ENCODE results near the gene ITGB5. TPM values are rescaled to one million over a fixed set of nuclear protein-coding genes. Genes with fewer than 3 reads are reported as not detected.

ITGB5 gene
- total RNA-seq, 1 experiment from 2014 or later, result 77.8 TPM

DNA sequence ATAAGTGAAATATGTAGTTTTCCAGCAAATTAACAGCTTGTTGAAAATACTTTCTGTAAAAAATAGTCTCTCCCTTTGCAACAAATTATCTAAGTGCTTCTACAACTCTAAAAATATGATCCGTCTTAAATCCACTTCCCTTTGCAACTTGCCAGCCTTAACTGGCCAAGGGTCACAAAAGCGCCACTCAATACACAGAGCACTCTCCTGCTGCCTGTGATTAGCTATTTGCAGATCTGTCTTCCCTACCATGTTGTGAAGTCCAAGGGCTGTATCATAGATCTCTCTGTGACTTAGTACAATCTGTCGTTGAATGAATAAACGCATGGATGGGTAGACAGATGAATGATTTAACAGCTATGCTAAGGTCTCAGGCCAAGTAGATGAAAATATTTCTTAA, 76.2 kb downstream of the ITGB5 start:
- no TSS peak for BruUV-seq (replicated peaks)
- ChIA-PET CTCF (no interaction called here), POLR2A (no interaction called here), RAD21 (ENCODE audit: low non-redundant PET in 1 of 2, low total read pairs in 2 of 2, uncharacterized antibody in 2 of 2, unreplicated experiment in 2 of 2) (no interaction called here)
- Histone ChIP-seq H3K79me2 (ENCODE audit: insufficient read depth, low read length) (no peaks in the 10 kb centered on the region), H3K4me1 (ENCODE audit: control insufficient read depth in 1 of 2, insufficient read depth in 2 of 2, low read length in 2 of 2) (peaks cover 22 to 41% of the 10 kb centered on the region in 2 experiments), H3K9me2 (ENCODE audit: insufficient read depth) (no peaks in the 10 kb centered on the region), H3K9ac (ENCODE audit: low read length) (no peak overlapping the region), H3K27me3 (ENCODE audit: insufficient read depth, low read length) (no peaks in the 10 kb centered on the region), H2AFZ (ENCODE audit: low read depth, low read length, poor library complexity, severe bottlenecking) (no peak overlapping the region), H3K4me2 (ENCODE audit: low read length) (no peak overlapping the region), H3K36me3 (ENCODE audit: control insufficient read depth in 1 of 2, insufficient read depth in 2 of 2, low read length in 2 of 2) (no peaks in the 10 kb centered on the region; a peak in 1 of 4 replicates), H3K9me3 (ENCODE audit: control insufficient read depth in 1 of 2, insufficient read depth in 1 of 2, low read depth in 1 of 2, low read length in 2 of 2) (no peaks in the 10 kb centered on the region), H4K20me1 (ENCODE audit: insufficient read depth) (no peaks in the 10 kb centered on the region), H3K27ac (ENCODE audit: low read depth, low read length) (no peak overlapping the region), H3K4me3 (replicated peaks in 1 of 2; ENCODE audit: low read depth in 1 of 2, low read length in 2 of 2) (no peak overlapping the region)
- DNase-seq (ENCODE audit: low read depth, low spot score) (no peak), ATAC-seq (no peak)
- intact Hi-C loops (cut with micrococcal nuclease), result no loop called here
- no peak for TF ChIP-seq ZNF274 (IDR thresholded peaks at IDR 0.05; ENCODE audit: low read depth, low read length)
- TF ChIP-seq REST (IDR thresholded peaks at IDR 0.05; ENCODE audit: low read depth), result no peak
- no peak for TF ChIP-seq CBX3 (IDR thresholded peaks at IDR 0.05; ENCODE audit: low read depth)
- TF ChIP-seq SIN3A (IDR thresholded peaks at IDR 0.05; ENCODE audit: low read depth), result no peak
- TF ChIP-seq EGR1 (IDR thresholded peaks at IDR 0.05; ENCODE audit: low read depth), result no peak
- no peak for TF ChIP-seq EZH2phosphoT487 (IDR thresholded peaks at IDR 0.05; ENCODE audit: borderline replicate concordance)
- no peak for TF ChIP-seq POLR2A (IDR thresholded peaks at IDR 0.05; ENCODE audit: borderline replicate concordance, extremely low read depth, insufficient read depth, insufficient read length)
- no peak for TF ChIP-seq MAX (IDR thresholded peaks at IDR 0.05)
- TF ChIP-seq SP1 (IDR thresholded peaks at IDR 0.05; ENCODE audit: low read depth), result no peak
- TF ChIP-seq TCF7L2 (IDR thresholded peaks at IDR 0.05; ENCODE audit: borderline replicate concordance, extremely low read depth, insufficient read depth, insufficient read length), result no peak
- TF ChIP-seq CEBPB (IDR thresholded peaks at IDR 0.05; ENCODE audit: low read depth), result no peak
- TF ChIP-seq, protein P1, sequence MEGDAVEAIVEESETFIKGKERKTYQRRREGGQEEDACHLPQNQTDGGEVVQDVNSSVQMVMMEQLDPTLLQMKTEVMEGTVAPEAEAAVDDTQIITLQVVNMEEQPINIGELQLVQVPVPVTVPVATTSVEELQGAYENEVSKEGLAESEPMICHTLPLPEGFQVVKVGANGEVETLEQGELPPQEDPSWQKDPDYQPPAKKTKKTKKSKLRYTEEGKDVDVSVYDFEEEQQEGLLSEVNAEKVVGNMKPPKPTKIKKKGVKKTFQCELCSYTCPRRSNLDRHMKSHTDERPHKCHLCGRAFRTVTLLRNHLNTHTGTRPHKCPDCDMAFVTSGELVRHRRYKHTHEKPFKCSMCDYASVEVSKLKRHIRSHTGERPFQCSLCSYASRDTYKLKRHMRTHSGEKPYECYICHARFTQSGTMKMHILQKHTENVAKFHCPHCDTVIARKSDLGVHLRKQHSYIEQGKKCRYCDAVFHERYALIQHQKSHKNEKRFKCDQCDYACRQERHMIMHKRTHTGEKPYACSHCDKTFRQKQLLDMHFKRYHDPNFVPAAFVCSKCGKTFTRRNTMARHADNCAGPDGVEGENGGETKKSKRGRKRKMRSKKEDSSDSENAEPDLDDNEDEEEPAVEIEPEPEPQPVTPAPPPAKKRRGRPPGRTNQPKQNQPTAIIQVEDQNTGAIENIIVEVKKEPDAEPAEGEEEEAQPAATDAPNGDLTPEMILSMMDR (IDR thresholded peaks at IDR 0.05 in 2 of 3, conservative IDR thresholded peaks at IDR 0.05 in 1 of 3; ENCODE audit: borderline replicate concordance in 1 of 3, insufficient read depth in 1 of 3, low read depth in 2 of 3, low read length in 2 of 3), result no peak
- no peak for TF ChIP-seq EZH2 (IDR thresholded peaks at IDR 0.05)
- TF ChIP-seq JUND (IDR thresholded peaks at IDR 0.05), result no peak
- no peak for TF ChIP-seq SRF (IDR thresholded peaks at IDR 0.05; ENCODE audit: low read depth)
